K562 (cell line): ENCODE measurements around the gene SBNO1. TPM values are rescaled to one million over a fixed set of nuclear protein-coding genes. Genes with fewer than 3 reads are reported as not detected.

Source experiments
- ATAC-seq: fragments of 200-7000 bp; cut with Tn5 transposase; 3 replicates; pipeline ENCODE4 v1.9.1; 2020; ENCODE audit warnings: moderate library complexity
- BruUV-seq: library from RNA; stranded (reverse); fragments of 400-500 nt; replicated peaks from 2 replicates; lab custom pipeline; 2021; lab: Mats Ljungman, UMichigan
- CTCF ChIA-PET: fragments of 300-600 bp; formaldehyde crosslinking; extraction: SDS; loops from one replicate; lab custom pipeline; 2021; ENCODE audit warnings: low intra/inter-chr PET ratio; lab: Yijun Ruan, JAX
- POLR2A ChIA-PET: fragments of 300-600, 350-650 bp; sonication (Branson Sonifier 250); formaldehyde crosslinking; extraction: SDS; loops from one replicate; lab custom pipeline; 2021; ENCODE audit warnings: antibody characterized with exemption, inconsistent platforms; lab: Yijun Ruan, JAX
- DNase-seq, 4 experiments: peaks; one replicate each; pipeline versions ENCODE4 v3.0.0 to v3.0.0-alpha.2; 2011 to 2018; ENCODE audit warnings: low spot score in 3 of 4, mixed read lengths in 3 of 4; ENCODE audit errors: extremely low read depth in 1 of 4
- FAIRE-seq: peaks from 2 replicates; lab custom pipeline; 2011; peaks lifted over from hg19 to GRCh38; lab: Jason Lieb, UNC
- H2AFZ ChIP-seq: 2 replicates; pipeline ENCODE4 v1.6.0; 2011; ENCODE audit warnings: low read depth, low read length, control low read depth, inconsistent platforms
- H3K27ac ChIP-seq: fragments of 200-600 bp; 3 replicates; pipeline ENCODE4 v1.8.0; 2011; ENCODE audit warnings: low read depth, mild to moderate bottlenecking, control low read depth, inconsistent platforms, low read length, moderate library complexity, mixed read lengths; ENCODE audit errors: extremely low read depth
- H3K27me3 ChIP-seq, 2 experiments: fragments of 300-600 bp in 1 of 2; 2 replicates in 1 of 2; 3 replicates in 1 of 2; pipeline versions ENCODE4 v1.6.0 to v1.8.0; 2011; ENCODE audit warnings: inconsistent platforms in 2 of 2, low read length in 2 of 2, mild to moderate bottlenecking in 1 of 2, mixed read lengths in 1 of 2, moderate library complexity in 1 of 2; ENCODE audit not compliant: control insufficient read depth in 2 of 2, insufficient read depth in 2 of 2
- H3K36me3 ChIP-seq: fragments of 300-600 bp; 3 replicates; pipeline ENCODE4 v1.8.0; 2011; ENCODE audit warnings: mild to moderate bottlenecking, low read length, inconsistent platforms; ENCODE audit not compliant: control insufficient read depth, insufficient read depth
- H3K4me1 ChIP-seq, 2 experiments: fragments of 200-600 bp in 1 of 2; replicated peaks in 1 of 2; 2 replicates in 1 of 2; 3 replicates in 1 of 2; pipeline versions ENCODE4 v1.5.1 to v1.8.0; 2011; ENCODE audit warnings: inconsistent platforms in 2 of 2, low read length in 2 of 2, mild to moderate bottlenecking in 1 of 2, mixed read lengths in 1 of 2, moderate library complexity in 1 of 2; ENCODE audit not compliant: control insufficient read depth in 2 of 2, insufficient read depth in 2 of 2
- H3K4me2 ChIP-seq: 2 replicates; pipeline ENCODE4 v1.6.1; 2011; ENCODE audit warnings: low read length, control low read depth, inconsistent platforms, mixed read lengths; ENCODE audit not compliant: insufficient read depth
- H3K4me3 ChIP-seq: fragments of 200-600 bp; sonication (generic), shearing (Covaris generic); 2 replicates; pipeline ENCODE4 v1.5.1; 2016; ENCODE audit warnings: control low read depth, inconsistent platforms
- H3K79me2 ChIP-seq: fragments of 200-600 bp; 3 replicates; pipeline ENCODE4 v1.8.0; 2011; ENCODE audit warnings: low read length, inconsistent platforms; ENCODE audit not compliant: control insufficient read depth, insufficient read depth
- H3K9ac ChIP-seq, 2 experiments: 2 replicates each; pipeline versions ENCODE4 v1.6.0 to v1.6.1; 2011; ENCODE audit warnings: low read depth in 2 of 2, low read length in 2 of 2, control low read depth in 1 of 2, inconsistent platforms in 1 of 2, mild to moderate bottlenecking in 1 of 2, mixed read lengths in 1 of 2; ENCODE audit not compliant: insufficient read depth in 1 of 2
- H3K9me1 ChIP-seq: one replicate; pipeline ENCODE4 v1.6.0; 2011; ENCODE audit warnings: inconsistent platforms, mild to moderate bottlenecking, low read length, moderate library complexity; ENCODE audit not compliant: control insufficient read depth, insufficient read depth
- H3K9me3 ChIP-seq: replicated peaks from 2 replicates; pipeline ENCODE4 v1.5.1; 2011; ENCODE audit warnings: low read depth, low read length, inconsistent platforms; ENCODE audit not compliant: control insufficient read depth, insufficient read depth
- H4K20me1 ChIP-seq: replicated peaks from 2 replicates; pipeline ENCODE4 v1.6.1; 2011; ENCODE audit warnings: low read length, inconsistent platforms, mixed read lengths; ENCODE audit not compliant: control insufficient read depth, insufficient read depth
- ARHGAP35 ChIP-seq: fragments of 450-650 bp; IDR thresholded peaks from 2 replicates; pipeline ENCODE4 v1.6.1; 2018; ENCODE audit not compliant: partially characterized antibody
- DIDO1 ChIP-seq: fragments of 450-650 bp; IDR thresholded peaks from 2 replicates; pipeline ENCODE4 v1.6.1; 2016; ENCODE audit warnings: low read depth, missing biosample characterization, missing genetic modification characterization
- FOXP1 ChIP-seq: sonication (generic); formaldehyde crosslinking; IDR thresholded peaks from 2 replicates; pipeline ENCODE4 v1.8.0; 2022; ENCODE audit warnings: mild to moderate bottlenecking, missing genetic modification reagents
- HDAC3 ChIP-seq: fragments of 450-650 bp; IDR thresholded peaks from 2 replicates; pipeline ENCODE4 v1.6.1; 2018; ENCODE audit warnings: borderline replicate concordance, mild to moderate bottlenecking, moderate library complexity; ENCODE audit not compliant: partially characterized antibody
- KLF6 ChIP-seq: fragments of 250-450 bp; sonication (Bioruptor Pico); IDR thresholded peaks from 2 replicates; pipeline ENCODE4 v1.4.0; 2020; ENCODE audit warnings: mild to moderate bottlenecking, moderate library complexity, borderline replicate concordance
- MBD2 ChIP-seq: sonication (generic); IDR thresholded peaks from 2 replicates; pipeline ENCODE4 v1.6.1; 2016; ENCODE audit warnings: low read depth, borderline replicate concordance
- SIN3B ChIP-seq: fragments of 450-650 bp; IDR thresholded peaks from 2 replicates; pipeline ENCODE4 v1.6.1; 2017; ENCODE audit warnings: low read depth, mild to moderate bottlenecking, moderate library complexity
- TEAD1 ChIP-seq, 2 experiments: fragments of 450-650 bp in 1 of 2; sonication (generic) in 1 of 2; formaldehyde crosslinking; IDR thresholded peaks; 2 replicates each; pipeline versions ENCODE4 v1.4.0 to v1.8.0; 2020 to 2022; ENCODE audit warnings: mild to moderate bottlenecking in 2 of 2, missing genetic modification reagents in 1 of 2
- WGBS: fragments of 100-300 bp; shearing (Covaris generic); methylation state at CpG from one replicate; pipeline ENCODE4 v1.1.6; 2016; ENCODE audit warnings: low coverage, mixed read lengths; ENCODE audit not compliant: insufficient coverage; ENCODE audit errors: missing lambda C conversion rate; 5-methylcytosine and 5-hydroxymethylcytosine counted together
- in situ Hi-C: fragments of 300-500 bp; cut with MboI; formaldehyde crosslinking; loops from 4 replicates; pipeline ENCODE4 v1.15.0; 2018; ENCODE audit warnings: inconsistent platforms, mixed read lengths
- intact Hi-C: fragments of 100-400 bp; cut with micrococcal nuclease; formaldehyde crosslinking; loops from 2 replicates; pipeline ENCODE4 v1.14.2; 2022
- polyA plus RNA-seq, 8 experiments: library from polyadenylated mRNA; depleted of rRNA in 4 of 8; stranded (reverse) in 5 of 8; unstranded in 3 of 8; fragments of >200 nt; fragmentation: Nextera tagmentation in 2 of 8; fragmentation: Illumina TruSeq in 1 of 8; extraction: Ambion mirVana in 2 of 8; extraction: Trizol in 1 of 8; gene quantifications; 2 replicates each; pipeline versions ENCODE4 v1.2.1 to v1.2.3, GENCODE V29; 2011 to 2014; ENCODE audit warnings: inconsistent platforms in 1 of 8, missing spikeins in 1 of 8
- total RNA-seq, 7 experiments: library from RNA; depleted of rRNA in 6 of 7; stranded (reverse); fragments of >200 nt in 6 of 7; fragmentation: Illumina TruSeq in 2 of 7; extraction: Trizol in 2 of 7; gene quantifications; 2 replicates each; pipeline versions ENCODE4 v1.2.1 to v1.2.3, GENCODE V29; 2011 to 2021; ENCODE audit warnings: low replicate concordance in 1 of 7
- TF ChIP-seq, protein P1 (sequence below): sonication (generic); formaldehyde crosslinking; IDR thresholded peaks from 2 replicates; pipeline ENCODE4 v1.8.0; 2022; ENCODE audit warnings: mild to moderate bottlenecking, missing genetic modification reagents, borderline replicate concordance
- TF ChIP-seq, protein P2 (sequence below): fragments of 250-450 bp; sonication (Bioruptor Pico); IDR thresholded peaks from 2 replicates; pipeline ENCODE4 v1.8.0; 2021; ENCODE audit warnings: moderate library complexity, mild to moderate bottlenecking, inconsistent platforms
- TF ChIP-seq, protein P3 (sequence below): sonication (generic); formaldehyde crosslinking; IDR thresholded peaks from 2 replicates; pipeline ENCODE4 v1.8.0; 2022; ENCODE audit warnings: mild to moderate bottlenecking, missing genetic modification reagents
- TF ChIP-seq, protein P4 (sequence below): fragments of 250-450 bp; sonication (Bioruptor Pico); IDR thresholded peaks from 2 replicates; pipeline ENCODE4 v1.4.0; 2020; ENCODE audit warnings: mild to moderate bottlenecking

Gene SBNO1
- total and polyA plus RNA-seq, 9 of the 15 experiments (the other 6 are each of a cell fraction or from before 2014, with no cell fraction given) = 14.9 to 77.1 (median 35.9) TPM

DNA sequence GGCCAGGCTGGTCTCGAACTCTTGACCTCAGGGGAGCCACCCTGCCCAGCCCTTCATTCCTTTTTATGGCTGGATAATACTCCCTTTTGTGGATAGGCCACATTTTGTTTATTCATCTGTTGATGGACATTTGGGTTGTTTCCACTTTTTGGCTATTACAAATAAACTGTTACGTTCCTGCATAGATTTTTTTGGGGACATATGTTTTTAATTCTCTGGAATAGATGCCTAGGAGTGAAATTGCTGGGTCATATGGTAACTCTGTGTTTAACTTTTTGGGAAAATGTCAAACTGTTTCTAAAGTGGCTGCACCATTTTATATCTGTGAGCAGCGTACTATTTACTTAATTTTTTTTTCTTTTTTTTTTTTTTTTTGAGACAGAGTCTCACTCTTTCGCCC, 29.1 kb upstream of the SBNO1 start (continued):
- TF ChIP-seq, protein P1, sequence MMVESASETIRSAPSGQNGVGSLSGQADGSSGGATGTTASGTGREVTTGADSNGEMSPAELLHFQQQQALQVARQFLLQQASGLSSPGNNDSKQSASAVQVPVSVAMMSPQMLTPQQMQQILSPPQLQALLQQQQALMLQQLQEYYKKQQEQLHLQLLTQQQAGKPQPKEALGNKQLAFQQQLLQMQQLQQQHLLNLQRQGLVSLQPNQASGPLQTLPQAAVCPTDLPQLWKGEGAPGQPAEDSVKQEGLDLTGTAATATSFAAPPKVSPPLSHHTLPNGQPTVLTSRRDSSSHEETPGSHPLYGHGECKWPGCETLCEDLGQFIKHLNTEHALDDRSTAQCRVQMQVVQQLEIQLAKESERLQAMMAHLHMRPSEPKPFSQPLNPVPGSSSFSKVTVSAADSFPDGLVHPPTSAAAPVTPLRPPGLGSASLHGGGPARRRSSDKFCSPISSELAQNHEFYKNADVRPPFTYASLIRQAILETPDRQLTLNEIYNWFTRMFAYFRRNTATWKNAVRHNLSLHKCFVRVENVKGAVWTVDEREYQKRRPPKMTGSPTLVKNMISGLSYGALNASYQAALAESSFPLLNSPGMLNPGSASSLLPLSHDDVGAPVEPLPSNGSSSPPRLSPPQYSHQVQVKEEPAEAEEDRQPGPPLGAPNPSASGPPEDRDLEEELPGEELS (CRISPR knock-in tag) = no peak
- TF ChIP-seq TEAD1 (CRISPR knock-in tag; IDR thresholded peaks at IDR 0.05) (no peak), FOXP1 (CRISPR knock-in tag) (no peak)

DNA sequence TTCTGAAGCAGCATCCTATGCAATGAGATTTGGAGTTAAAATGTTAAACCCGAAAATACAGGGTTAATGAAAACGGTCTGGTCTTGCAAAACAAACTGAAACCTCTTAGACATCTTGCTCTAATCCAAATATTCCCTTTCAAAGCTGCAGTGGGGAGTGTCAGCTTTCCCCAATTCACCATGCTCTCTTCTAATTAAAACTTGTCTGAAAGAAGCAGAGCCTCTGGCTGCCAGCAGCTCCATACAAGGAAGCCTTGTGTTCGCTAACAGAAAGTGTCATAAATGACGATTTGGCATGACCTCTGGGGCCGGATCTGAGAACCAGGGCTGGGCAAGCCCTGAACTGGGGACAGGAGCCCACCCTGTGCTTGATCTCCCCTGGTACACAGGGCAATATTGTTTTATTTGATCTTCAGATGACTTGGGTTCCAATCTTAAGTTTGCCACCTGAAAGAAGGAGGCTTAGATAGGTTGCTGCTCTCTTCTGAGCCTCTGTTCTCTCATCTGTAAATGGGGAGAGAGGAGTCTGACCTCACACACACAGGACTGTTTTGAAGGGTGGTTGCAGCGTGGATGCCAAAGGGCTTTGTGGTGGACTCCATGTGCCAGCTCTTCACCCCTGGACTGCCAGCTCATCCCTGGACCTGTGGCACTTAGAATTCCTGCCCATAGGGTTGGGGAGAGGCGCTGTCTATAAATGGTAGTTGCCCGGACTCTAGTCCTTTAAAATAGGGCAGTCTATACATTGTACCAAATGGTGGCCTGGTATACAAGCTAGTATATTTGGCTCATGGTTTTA, 27.1 kb upstream of the SBNO1 start:
- in situ Hi-C loops = loop anchor here (25.0 kb wide), 1 partner anchor 1554 kb away; no protein-coding TSS in a partner anchor
- no peaks in the 10 kb centered on the region for H3K9me1 ChIP-seq
- intact Hi-C loops = no loop called here
- H3K27me3 ChIP-seq = no peaks in the 10 kb centered on the region
- H3K9me3 ChIP-seq = no peaks in the 10 kb centered on the region
- H4K20me1 ChIP-seq = peaks cover 35% of the 10 kb centered on the region
- ChIA-PET POLR2A (interaction anchor here (0.5 to 1.7 kb wide), 13 partner anchors 8 to 1626 kb away, joined by 3 to 6 read pairs (median 3); partner anchors contain the start of gene KMT5A), CTCF (no interaction called here)
- FAIRE-seq (no peak), ATAC-seq (no peak), DNase-seq (no peak)
- BruUV-seq = no TSS peak
- peaks cover 24 to 29% of the 10 kb centered on the region in 2 experiments for H3K4me1 ChIP-seq
- peaks cover 71% of the 10 kb centered on the region for H3K36me3 ChIP-seq
- peak overlapping the region; percentile 26; the same call in 1 of the 3 replicates for H3K27ac ChIP-seq
- H3K4me2 ChIP-seq = no peak overlapping the region
- no peak overlapping the region for H3K4me3 ChIP-seq
- no peak overlapping the region for H2AFZ ChIP-seq
- 95% methylated on average over 8 of the region's 8 CpGs for WGBS
- peaks cover 86% of the 10 kb centered on the region for H3K79me2 ChIP-seq
- H3K9ac ChIP-seq = peak overlapping the region in 1 of 2 experiments; percentile 57; a peak in 1 of 4 replicates
- TF ChIP-seq, protein P2, sequence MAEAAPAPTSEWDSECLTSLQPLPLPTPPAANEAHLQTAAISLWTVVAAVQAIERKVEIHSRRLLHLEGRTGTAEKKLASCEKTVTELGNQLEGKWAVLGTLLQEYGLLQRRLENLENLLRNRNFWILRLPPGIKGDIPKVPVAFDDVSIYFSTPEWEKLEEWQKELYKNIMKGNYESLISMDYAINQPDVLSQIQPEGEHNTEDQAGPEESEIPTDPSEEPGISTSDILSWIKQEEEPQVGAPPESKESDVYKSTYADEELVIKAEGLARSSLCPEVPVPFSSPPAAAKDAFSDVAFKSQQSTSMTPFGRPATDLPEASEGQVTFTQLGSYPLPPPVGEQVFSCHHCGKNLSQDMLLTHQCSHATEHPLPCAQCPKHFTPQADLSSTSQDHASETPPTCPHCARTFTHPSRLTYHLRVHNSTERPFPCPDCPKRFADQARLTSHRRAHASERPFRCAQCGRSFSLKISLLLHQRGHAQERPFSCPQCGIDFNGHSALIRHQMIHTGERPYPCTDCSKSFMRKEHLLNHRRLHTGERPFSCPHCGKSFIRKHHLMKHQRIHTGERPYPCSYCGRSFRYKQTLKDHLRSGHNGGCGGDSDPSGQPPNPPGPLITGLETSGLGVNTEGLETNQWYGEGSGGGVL (CRISPR knock-in tag) = no peak
- TF ChIP-seq MBD2 (no peak), ARHGAP35 (no peak), HDAC3 (no peak), DIDO1 (tag) (no peak), SIN3B (no peak), KLF6 (CRISPR knock-in tag) (no peak)
- TF ChIP-seq, protein P3, sequence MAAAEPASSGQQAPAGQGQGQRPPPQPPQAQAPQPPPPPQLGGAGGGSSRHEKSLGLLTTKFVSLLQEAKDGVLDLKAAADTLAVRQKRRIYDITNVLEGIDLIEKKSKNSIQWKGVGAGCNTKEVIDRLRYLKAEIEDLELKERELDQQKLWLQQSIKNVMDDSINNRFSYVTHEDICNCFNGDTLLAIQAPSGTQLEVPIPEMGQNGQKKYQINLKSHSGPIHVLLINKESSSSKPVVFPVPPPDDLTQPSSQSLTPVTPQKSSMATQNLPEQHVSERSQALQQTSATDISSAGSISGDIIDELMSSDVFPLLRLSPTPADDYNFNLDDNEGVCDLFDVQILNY = no peak
- TF ChIP-seq, protein P4, sequence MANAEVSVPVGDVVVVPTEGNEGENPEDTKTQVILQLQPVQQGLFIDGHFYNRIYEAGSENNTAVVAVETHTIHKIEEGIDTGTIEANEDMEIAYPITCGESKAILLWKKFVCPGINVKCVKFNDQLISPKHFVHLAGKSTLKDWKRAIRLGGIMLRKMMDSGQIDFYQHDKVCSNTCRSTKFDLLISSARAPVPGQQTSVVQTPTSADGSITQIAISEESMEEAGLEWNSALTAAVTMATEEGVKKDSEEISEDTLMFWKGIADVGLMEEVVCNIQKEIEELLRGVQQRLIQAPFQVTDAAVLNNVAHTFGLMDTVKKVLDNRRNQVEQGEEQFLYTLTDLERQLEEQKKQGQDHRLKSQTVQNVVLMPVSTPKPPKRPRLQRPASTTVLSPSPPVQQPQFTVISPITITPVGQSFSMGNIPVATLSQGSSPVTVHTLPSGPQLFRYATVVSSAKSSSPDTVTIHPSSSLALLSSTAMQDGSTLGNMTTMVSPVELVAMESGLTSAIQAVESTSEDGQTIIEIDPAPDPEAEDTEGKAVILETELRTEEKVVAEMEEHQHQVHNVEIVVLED (CRISPR knock-in tag) = no peak
